ENCODE data around the gene SH3PXD2A.

The SH3PXD2A gene

GRCh38 chr10:103853428-103854264 is 1.7 kb downstream of the SH3PXD2A start:
- Histone ChIP-seq H4K20me1 (ENCODE audit: insufficient read depth, low read length) (0 out of 2 replicates have a peak, but pooled peaks cover 4% of the 10 kb centered on the region), H3K4me2 (ENCODE audit: insufficient read depth, low read length) (no peak overlapping the region), H3K79me2 (ENCODE audit: insufficient read depth, low read length) (no peaks in the 10 kb centered on the region), H3K27ac (ENCODE audit: low read length) (no peak overlapping the region), H3K36me3 (ENCODE audit: insufficient read depth, low read length) (no peaks in the 10 kb centered on the region), H2AFZ (ENCODE audit: low read depth, low read length) (no peak overlapping the region), H3K4me1 (ENCODE audit: insufficient read depth, low read length) (no peaks in the 10 kb centered on the region), H3K9me3 (ENCODE audit: insufficient read depth, low read length, severe bottlenecking) (no peaks in the 10 kb centered on the region), H3K27me3 (ENCODE audit: insufficient read depth, low read length, poor library complexity) (peaks cover 47% of the 10 kb centered on the region), H3K9ac (ENCODE audit: low read depth, low read length) (no peak overlapping the region), H3K4me3 (ENCODE audit: low read depth in 1 of 2, low read length in 2 of 2) (no peak overlapping the region)
- ATAC-seq (ENCODE audit: insufficient read depth, low read depth) (no peak), DNase-seq (no peak)
- TF ChIP-seq EZH2 (IDR thresholded peaks at IDR 0.05; ENCODE audit: borderline replicate concordance, low read depth, low read length, severe bottlenecking) (no peak), CTCF (IDR thresholded peaks at IDR 0.05; ENCODE audit: borderline replicate concordance, extremely low read depth, low read length, poor library complexity, severe bottlenecking) (no peak)

DNA sequence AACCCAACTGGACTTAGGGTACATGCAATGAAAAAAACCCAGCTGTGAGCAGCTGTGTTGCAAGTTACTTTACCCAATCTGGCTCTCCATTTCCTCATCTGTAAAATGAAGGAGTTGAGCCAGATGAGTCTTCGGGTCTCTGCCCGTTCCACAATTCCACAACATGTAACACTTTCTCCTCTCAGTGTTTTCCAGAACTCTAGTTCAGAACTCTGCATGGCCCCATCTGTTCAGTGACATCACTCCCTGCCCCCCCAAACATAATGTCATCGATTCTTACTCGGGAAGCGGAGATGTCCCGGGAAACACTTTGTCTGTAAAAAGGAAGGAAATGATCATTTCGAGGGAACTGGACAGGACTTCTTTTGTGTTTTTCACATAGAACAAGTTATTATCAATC is 2.5 kb downstream of the SH3PXD2A start:
- H2AFZ ChIP-seq (ENCODE audit: low read depth, low read length), result no peak overlapping the region
- 0 out of 2 replicates have a peak, but pooled peaks cover 4% of the 10 kb centered on the region for H4K20me1 ChIP-seq (ENCODE audit: insufficient read depth, low read length)
- ATAC-seq (ENCODE audit: insufficient read depth, low read depth), result no peak
- TF ChIP-seq CTCF (IDR thresholded peaks at IDR 0.05; ENCODE audit: borderline replicate concordance, extremely low read depth, low read length, poor library complexity, severe bottlenecking) (no peak), EZH2 (IDR thresholded peaks at IDR 0.05; ENCODE audit: borderline replicate concordance, low read depth, low read length, severe bottlenecking) (no peak)
- H3K4me2 ChIP-seq (ENCODE audit: insufficient read depth, low read length), result no peak overlapping the region
- DNase-seq, result no peak
- H3K27ac ChIP-seq (ENCODE audit: low read length), result no peak overlapping the region
- H3K27me3 ChIP-seq (ENCODE audit: insufficient read depth, low read length, poor library complexity), result peaks cover 51% of the 10 kb centered on the region
- H3K9ac ChIP-seq (ENCODE audit: low read depth, low read length), result no peak overlapping the region
- H3K36me3 ChIP-seq (ENCODE audit: insufficient read depth, low read length), result no peaks in the 10 kb centered on the region
- no peaks in the 10 kb centered on the region for H3K79me2 ChIP-seq (ENCODE audit: insufficient read depth, low read length)
- no peaks in the 10 kb centered on the region for H3K9me3 ChIP-seq (ENCODE audit: insufficient read depth, low read length, severe bottlenecking)
- H3K4me1 ChIP-seq (ENCODE audit: insufficient read depth, low read length), result no peaks in the 10 kb centered on the region
- no peak overlapping the region for H3K4me3 ChIP-seq (ENCODE audit: low read depth in 1 of 2, low read length in 2 of 2)

GRCh38 chr10:103852189-103852711 is 3.1 kb downstream of the SH3PXD2A start:
- Histone ChIP-seq H3K27me3 (ENCODE audit: insufficient read depth, low read length, poor library complexity) (peaks cover 51% of the 10 kb centered on the region), H3K4me3 (ENCODE audit: low read depth in 1 of 2, low read length in 2 of 2) (no peak overlapping the region), H3K36me3 (ENCODE audit: insufficient read depth, low read length) (no peaks in the 10 kb centered on the region), H3K27ac (ENCODE audit: low read length) (no peak overlapping the region), H3K4me1 (ENCODE audit: insufficient read depth, low read length) (no peaks in the 10 kb centered on the region), H2AFZ (ENCODE audit: low read depth, low read length) (no peak overlapping the region), H3K9me3 (ENCODE audit: insufficient read depth, low read length, severe bottlenecking) (no peaks in the 10 kb centered on the region), H3K9ac (ENCODE audit: low read depth, low read length) (no peak overlapping the region), H4K20me1 (ENCODE audit: insufficient read depth, low read length) (0 out of 2 replicates have a peak, but pooled peaks cover 4% of the 10 kb centered on the region), H3K79me2 (ENCODE audit: insufficient read depth, low read length) (no peaks in the 10 kb centered on the region), H3K4me2 (ENCODE audit: insufficient read depth, low read length) (no peak overlapping the region)
- DNase-seq, result no peak
- no peak for TF ChIP-seq EZH2 (IDR thresholded peaks at IDR 0.05; ENCODE audit: borderline replicate concordance, low read depth, low read length, severe bottlenecking)
- no peak for ATAC-seq (ENCODE audit: insufficient read depth, low read depth)

DNA sequence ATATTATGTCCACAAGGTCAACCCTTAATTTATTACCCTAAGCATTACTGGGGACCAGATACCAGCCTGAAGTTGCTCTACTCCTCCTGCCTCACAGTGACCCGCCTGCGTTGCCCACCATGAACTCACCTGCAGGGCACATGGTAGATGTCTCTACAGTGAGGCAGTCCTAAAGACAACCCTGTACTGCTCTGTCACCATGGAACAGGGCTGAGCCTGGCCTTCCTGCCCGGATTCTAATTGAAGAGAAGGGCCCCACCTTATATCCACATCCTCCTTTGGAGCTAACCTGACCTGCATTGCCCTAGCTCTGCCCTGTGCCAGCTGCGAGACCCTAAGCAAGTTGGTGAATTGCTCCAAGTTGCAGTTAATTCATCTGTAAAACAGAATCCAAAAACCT is 4.1 kb downstream of the SH3PXD2A start:
- Histone ChIP-seq H2AFZ (ENCODE audit: low read depth, low read length) (no peak overlapping the region), H3K79me2 (ENCODE audit: insufficient read depth, low read length) (no peaks in the 10 kb centered on the region), H3K9me3 (ENCODE audit: insufficient read depth, low read length, severe bottlenecking) (no peaks in the 10 kb centered on the region), H3K36me3 (ENCODE audit: insufficient read depth, low read length) (no peaks in the 10 kb centered on the region), H3K4me2 (ENCODE audit: insufficient read depth, low read length) (no peak overlapping the region), H3K4me1 (ENCODE audit: insufficient read depth, low read length) (no peaks in the 10 kb centered on the region), H3K9ac (ENCODE audit: low read depth, low read length) (no peak overlapping the region), H3K27me3 (ENCODE audit: insufficient read depth, low read length, poor library complexity) (peaks cover 51% of the 10 kb centered on the region), H3K4me3 (ENCODE audit: low read depth in 1 of 2, low read length in 2 of 2) (no peak overlapping the region), H3K27ac (ENCODE audit: low read length) (no peak overlapping the region), H4K20me1 (ENCODE audit: insufficient read depth, low read length) (0 out of 2 replicates have a peak, but pooled peaks cover 6% of the 10 kb centered on the region)
- no peak for DNase-seq
- TF ChIP-seq CTCF (IDR thresholded peaks at IDR 0.05; ENCODE audit: borderline replicate concordance, extremely low read depth, low read length, poor library complexity, severe bottlenecking) (no peak), EZH2 (IDR thresholded peaks at IDR 0.05; ENCODE audit: borderline replicate concordance, low read depth, low read length, severe bottlenecking) (no peak)
- ATAC-seq (ENCODE audit: insufficient read depth, low read depth), result no peak

Data from DND-41 (cell line).